A673 (cell line): ENCODE data around the gene OSGIN1.

ENCODE experiments used
- CTCF ChIP-seq: fragments of 300-800, 200-600 bp; sonication (generic); conservative IDR thresholded peaks from 2 replicates; pipeline ENCODE4 v1.5.1; 2017; ENCODE audit warnings: low read depth, mild to moderate bottlenecking, antibody characterized with exemption, low read length, moderate library complexity, mixed read lengths
- EZH2 ChIP-seq: fragments of 200-600 bp; sonication (generic); IDR thresholded peaks from 2 replicates; pipeline ENCODE4 v1.6.1; 2017; ENCODE audit warnings: borderline replicate concordance, low read depth, mild to moderate bottlenecking, mixed read lengths, antibody characterized with exemption, low read length; ENCODE audit not compliant: poor library complexity, severe bottlenecking

GRCh38 chr16:83931556-83931955, 21.5 kb upstream of the OSGIN1 start:
- TF ChIP-seq CTCF (no peak), EZH2 (no peak)
